ENCODE measurements around the gene TEDC1.

DNA sequence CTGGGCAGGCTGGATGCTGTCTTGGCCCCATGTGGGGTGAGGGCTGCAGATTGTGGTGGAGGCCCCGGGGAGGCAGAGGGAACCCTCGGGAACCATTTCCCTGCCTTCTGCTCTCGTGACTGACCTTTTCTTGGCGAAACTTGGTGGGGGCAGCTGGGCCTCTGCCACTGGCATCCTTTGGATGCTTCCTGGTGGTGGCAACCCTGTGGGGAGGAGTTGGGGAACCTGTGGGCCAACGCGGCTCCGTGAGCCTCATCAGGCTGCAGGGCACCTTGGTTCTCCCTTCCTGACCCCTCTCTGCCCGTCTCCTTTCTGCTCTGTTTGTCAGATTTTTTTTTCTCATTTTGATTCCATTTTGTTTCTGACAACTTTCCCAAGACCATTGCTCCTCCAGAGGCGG lies 49.8 kb downstream of the TEDC1 start:
- no peak for TF ChIP-seq TAF1 (IDR thresholded peaks at IDR 0.05; ENCODE audit: low read depth)
- TF ChIP-seq RAD21 (IDR thresholded peaks at IDR 0.05; ENCODE audit: low read depth) = no peak
- no peak for TF ChIP-seq CEBPB (IDR thresholded peaks at IDR 0.05)
- no peak for TF ChIP-seq FOXM1 (IDR thresholded peaks at IDR 0.05; ENCODE audit: borderline replicate concordance, low read depth)
